Measurements from ENCODE around the gene ALOX5AP. TPM values are rescaled to one million over a fixed set of nuclear protein-coding genes. Genes with fewer than 3 reads are reported as not detected.
A peak's percentile ranks its signal among the peaks of the same experiment; 100 is the strongest.

ALOX5AP gene
- total and polyA plus RNA-seq, 7 donors, result 11.6 to 65.0 (median 23.9) TPM

DNA sequence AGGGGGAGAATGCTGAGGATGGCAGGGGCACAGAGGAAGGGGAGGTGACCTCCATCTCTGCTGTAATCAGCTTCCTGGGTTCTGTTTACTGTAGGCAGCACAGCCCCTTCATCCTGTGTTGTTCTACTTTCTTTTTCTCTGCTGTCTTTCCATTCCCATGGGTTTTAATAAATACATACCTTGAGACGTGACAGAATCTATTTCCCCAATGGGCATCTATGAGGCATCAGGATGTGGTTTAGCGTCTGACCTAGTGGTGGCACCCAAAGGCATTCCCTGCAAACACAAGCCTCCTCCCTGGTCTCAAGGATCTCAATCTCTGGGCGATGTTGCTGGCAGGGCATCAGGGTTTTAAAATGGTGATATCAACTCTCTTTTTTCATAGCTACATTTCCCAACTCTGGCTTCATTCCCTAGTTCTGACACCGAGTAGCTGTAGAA lies 60.8 kb downstream of the ALOX5AP start:
- intact Hi-C loops (cut with DNase I), result loop anchor here (5.0 kb wide), 1 partner anchor 109 kb away; no protein-coding TSS in a partner anchor
- Histone ChIP-seq H3K36me3 (no peaks in the 10 kb centered on the region), H3K9me3 (no peaks in the 10 kb centered on the region), H3K27me3 (no peaks in the 10 kb centered on the region), H3K4me3 (peak overlapping the region in 3 of 4 donors; percentile 28 to 36 (median 33)), H3K27ac (peak overlapping the region in 3 of 4 donors; percentile 23 to 66 (median 60)), H3K4me1 (peaks cover 0 to 36% (median 31%) of the 10 kb centered on the region in 4 donors)
- DNase-seq, result peak; percentile 62
- WGBS, 2 donors, result 14 to 31% methylated on average over 4 of the region's 4 CpGs
- TF ChIP-seq EP300 (IDR thresholded peaks at IDR 0.05) (no peak), POLR2A (IDR thresholded peaks at IDR 0.05) (no peak), POLR2AphosphoS5 (IDR thresholded peaks at IDR 0.05) (no peak)
- TF ChIP-seq, protein P1, sequence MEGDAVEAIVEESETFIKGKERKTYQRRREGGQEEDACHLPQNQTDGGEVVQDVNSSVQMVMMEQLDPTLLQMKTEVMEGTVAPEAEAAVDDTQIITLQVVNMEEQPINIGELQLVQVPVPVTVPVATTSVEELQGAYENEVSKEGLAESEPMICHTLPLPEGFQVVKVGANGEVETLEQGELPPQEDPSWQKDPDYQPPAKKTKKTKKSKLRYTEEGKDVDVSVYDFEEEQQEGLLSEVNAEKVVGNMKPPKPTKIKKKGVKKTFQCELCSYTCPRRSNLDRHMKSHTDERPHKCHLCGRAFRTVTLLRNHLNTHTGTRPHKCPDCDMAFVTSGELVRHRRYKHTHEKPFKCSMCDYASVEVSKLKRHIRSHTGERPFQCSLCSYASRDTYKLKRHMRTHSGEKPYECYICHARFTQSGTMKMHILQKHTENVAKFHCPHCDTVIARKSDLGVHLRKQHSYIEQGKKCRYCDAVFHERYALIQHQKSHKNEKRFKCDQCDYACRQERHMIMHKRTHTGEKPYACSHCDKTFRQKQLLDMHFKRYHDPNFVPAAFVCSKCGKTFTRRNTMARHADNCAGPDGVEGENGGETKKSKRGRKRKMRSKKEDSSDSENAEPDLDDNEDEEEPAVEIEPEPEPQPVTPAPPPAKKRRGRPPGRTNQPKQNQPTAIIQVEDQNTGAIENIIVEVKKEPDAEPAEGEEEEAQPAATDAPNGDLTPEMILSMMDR (IDR thresholded peaks at IDR 0.05), result no peak

DNA sequence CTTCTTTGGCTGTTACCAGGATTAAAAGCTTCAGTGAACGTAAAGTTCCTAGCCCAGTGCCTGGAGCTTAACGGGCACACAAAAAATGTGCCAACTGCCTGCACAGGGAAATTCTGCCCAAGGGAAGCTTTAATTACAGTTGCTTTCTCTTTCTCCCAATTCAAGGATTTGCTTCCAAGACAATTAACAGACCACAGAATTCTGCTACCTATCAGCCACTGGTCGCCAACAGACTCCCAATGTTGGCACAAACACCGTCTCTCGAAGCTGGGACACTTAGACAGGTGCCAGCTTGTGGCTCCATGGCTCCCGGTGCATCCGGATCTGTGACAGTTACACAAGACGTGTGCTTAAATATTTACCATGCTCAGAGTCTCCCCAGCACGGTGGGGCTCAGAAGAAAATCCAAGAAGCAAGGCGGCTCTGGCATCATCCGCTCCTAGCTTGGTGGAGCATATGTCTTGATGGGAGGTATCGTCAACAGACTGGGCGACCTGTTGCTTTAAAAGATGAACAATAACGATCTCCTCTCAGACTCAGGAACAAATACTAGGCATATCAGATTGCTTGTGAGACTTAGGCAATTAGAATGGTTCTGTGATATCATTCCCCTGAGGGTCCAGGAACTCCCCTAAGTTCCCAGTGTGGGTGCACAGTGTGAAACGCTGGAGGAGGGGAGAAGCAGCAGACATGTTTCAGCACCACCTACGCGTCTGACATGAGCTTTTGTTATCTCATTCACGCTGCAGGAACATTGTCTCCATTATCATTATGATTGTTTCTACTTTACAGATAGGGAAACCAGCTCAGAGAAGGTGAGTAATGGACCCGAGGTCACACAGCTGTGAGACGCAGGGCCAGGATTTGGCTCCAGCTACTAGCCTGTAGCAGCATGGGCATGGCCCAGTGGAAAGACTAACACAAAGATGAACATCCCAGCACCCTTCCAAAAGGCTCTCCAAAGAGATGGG lies 61.6 kb downstream of the ALOX5AP start:
- Histone ChIP-seq H3K36me3 (no peaks in the 10 kb centered on the region), H3K4me3 (peak overlapping the region in 3 of 4 donors; percentile 28 to 36 (median 33)), H3K9me3 (no peaks in the 10 kb centered on the region), H3K4me1 (peaks cover 0 to 29% (median 23%) of the 10 kb centered on the region in 4 donors), H3K27me3 (no peaks in the 10 kb centered on the region), H3K27ac (peak overlapping the region in 3 of 4 donors; percentile 23 to 66 (median 60))
- TF ChIP-seq POLR2A (IDR thresholded peaks at IDR 0.05) (no peak), POLR2AphosphoS5 (IDR thresholded peaks at IDR 0.05) (no peak), EP300 (IDR thresholded peaks at IDR 0.05) (no peak)
- TF ChIP-seq, protein P1 (IDR thresholded peaks at IDR 0.05), result no peak
- peak; percentile 62 for DNase-seq
- WGBS, 2 donors, result 29 to 68% methylated on average over 20 of the region's 20 CpGs
- intact Hi-C loops (cut with DNase I), result loop anchor here (5.0 kb wide), 1 partner anchor 110 kb away; no protein-coding TSS in a partner anchor

DNA sequence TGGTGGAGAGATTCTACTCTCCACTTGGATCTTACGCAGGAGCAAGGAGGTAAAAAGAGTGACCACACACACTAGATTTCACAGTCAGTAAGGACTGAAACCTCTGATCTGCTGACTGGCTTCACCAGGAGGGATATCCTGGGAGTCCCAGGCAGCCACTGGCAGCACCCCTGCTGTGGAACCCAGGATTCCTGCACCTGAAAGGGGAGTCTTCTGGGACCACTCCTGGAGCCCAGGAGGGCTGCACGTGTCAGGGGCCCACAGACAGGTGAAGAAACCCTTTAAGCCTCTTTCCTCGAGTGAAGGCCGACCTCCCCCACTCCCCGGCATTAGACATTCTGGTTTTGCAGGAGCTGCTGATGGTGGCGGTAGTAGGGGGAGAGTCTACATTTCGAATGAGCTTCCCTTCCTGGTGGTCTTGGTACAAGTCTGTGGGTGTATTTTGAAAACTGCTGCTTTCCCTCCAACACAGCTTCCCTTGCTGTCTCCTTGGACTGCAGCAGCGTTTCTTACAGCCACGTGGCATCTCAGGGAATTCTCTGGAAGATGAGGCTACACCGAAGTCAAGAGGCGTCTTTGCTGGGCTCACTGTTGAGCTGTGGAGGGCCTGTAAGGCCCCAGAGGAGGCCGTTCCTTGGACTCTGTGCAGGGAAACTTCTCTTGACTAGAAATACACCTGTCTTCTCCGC lies 62.6 kb downstream of the ALOX5AP start:
- Histone ChIP-seq H3K4me3 (no peak overlapping the region), H3K27me3 (no peaks in the 10 kb centered on the region), H3K27ac (no peak overlapping the region), H3K9me3 (no peaks in the 10 kb centered on the region), H3K4me1 (peaks cover 0 to 22% (median 14%) of the 10 kb centered on the region in 4 donors), H3K36me3 (no peaks in the 10 kb centered on the region)
- TF ChIP-seq EP300 (IDR thresholded peaks at IDR 0.05), result no peak
- no peak for TF ChIP-seq POLR2A (IDR thresholded peaks at IDR 0.05)
- TF ChIP-seq, protein P1 (IDR thresholded peaks at IDR 0.05), result no peak
- TF ChIP-seq POLR2AphosphoS5 (IDR thresholded peaks at IDR 0.05), result no peak
- intact Hi-C loops (cut with DNase I), result loop anchor here (5.0 kb wide), 1 partner anchor 111 kb away; no protein-coding TSS in a partner anchor
- peak; percentile 46 for DNase-seq
- 88 to 90% methylated on average over 13 of the region's 13 CpGs for WGBS, 2 donors

DNA sequence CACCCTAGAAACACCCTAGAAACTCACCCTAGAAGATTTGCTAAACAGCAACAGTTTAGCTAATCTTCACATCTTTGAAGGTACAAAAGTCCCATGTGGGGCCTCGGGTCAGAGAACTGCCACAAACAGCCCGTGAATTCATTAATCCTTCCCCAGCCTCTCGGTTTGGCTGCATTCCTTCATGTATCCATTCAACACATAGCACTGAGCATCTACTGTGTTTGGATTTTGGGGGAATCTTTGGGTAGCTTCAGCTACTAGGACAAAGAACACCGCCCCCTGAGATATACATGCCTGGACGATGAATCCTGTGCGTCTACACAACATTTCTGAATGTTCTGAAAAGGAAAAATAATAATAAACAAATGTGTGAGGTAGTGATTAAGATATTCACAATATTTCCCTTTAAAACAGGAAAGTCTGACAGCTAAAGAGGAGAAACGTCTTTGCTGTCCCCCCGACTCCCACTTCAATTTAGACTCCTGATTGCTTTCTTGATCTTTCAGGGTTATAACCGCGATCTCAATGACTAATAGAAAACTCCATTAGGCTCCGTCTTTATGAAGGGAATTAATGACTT lies 63.5 kb downstream of the ALOX5AP start:
- Histone ChIP-seq H3K4me1 (peaks cover 0 to 29% (median 16%) of the 10 kb centered on the region in 4 donors), H3K9me3 (no peaks in the 10 kb centered on the region), H3K36me3 (no peaks in the 10 kb centered on the region), H3K4me3 (no peak overlapping the region), H3K27me3 (no peaks in the 10 kb centered on the region), H3K27ac (peak overlapping the region in 2 of 4 donors; percentile 20 to 50)
- WGBS, 2 donors, result 84 to 85% methylated on average over 11 of the region's 11 CpGs
- DNase-seq, result peak; percentile 21
- intact Hi-C loops (cut with DNase I), result loop anchor here (5.0 kb wide), 1 partner anchor 112 kb away; no protein-coding TSS in a partner anchor
- TF ChIP-seq POLR2A (IDR thresholded peaks at IDR 0.05) (no peak), POLR2AphosphoS5 (IDR thresholded peaks at IDR 0.05) (no peak), EP300 (IDR thresholded peaks at IDR 0.05) (no peak)
- TF ChIP-seq, protein P1 (IDR thresholded peaks at IDR 0.05), result no peak

All from sigmoid colon (tissue), 7 donors.